Brain pericyte (primary cell): ENCODE results near the gene HAUS7.

ENCODE experiments used
- DNase-seq: peaks from one replicate; pipeline ENCODE4 v3.0.0-alpha.2; 2012; ENCODE audit warnings: low read depth, low spot score

The HAUS7 gene

DNA sequence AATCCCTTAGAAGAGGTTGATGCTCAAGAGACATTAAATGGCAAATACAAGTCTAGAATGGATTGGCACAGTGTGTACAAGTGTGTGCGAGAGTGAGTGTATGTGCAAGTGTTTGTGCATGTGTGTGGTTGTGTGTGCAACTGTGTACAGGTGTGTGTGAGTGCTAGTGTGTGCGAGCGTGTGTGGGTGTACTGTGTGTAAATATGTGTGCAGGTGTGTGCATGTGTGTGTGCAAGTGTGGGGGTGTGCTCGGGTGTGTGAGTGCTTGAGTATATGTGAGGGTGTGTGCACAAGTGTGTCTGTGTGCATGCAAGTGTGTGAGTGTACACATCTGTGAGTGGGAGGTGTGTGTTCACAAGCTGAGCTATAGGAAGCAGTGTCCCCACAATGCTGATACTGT is 30.4 kb downstream of the HAUS7 start:
- DNase-seq, result no peak

DNA sequence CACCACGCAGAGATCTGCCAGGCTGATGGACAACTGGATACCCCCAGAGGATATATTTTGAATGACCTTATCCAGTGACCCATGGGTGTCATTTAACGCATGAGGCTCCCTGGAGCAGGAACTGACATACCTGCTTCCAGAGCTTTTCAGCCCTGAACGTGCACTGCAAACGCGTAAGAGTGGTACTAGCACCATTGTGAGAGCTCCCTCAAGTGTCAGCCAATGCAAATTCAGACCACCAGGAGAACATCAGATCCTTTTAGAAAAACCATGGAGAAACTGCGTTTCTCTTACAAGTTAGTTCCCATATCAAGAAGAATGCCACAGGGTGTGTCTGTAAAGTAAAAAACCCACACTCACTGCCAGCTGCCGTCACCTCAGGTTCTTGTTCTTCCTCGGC is 31.8 kb downstream of the HAUS7 start:
- no peak for DNase-seq

DNA sequence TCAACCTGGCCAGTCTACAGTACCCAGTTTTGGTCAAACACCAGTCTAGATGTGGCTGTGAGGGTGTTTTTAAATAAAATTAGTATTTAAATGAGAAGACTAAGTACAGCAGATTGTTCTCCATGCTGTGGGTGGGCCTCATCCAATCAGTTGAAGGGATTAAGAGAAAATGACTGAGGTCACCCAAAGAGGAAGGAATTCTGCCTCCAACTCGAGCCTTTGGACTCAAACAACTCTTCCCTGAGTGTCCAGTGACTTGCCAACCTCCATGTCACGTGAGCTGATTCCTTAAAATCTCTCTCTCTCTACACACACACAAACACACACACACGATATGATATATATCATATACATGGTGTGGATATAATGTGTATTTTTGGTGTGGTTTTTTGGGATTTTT is 34.5 kb downstream of the HAUS7 start:
- DNase-seq, result no peak

DNA sequence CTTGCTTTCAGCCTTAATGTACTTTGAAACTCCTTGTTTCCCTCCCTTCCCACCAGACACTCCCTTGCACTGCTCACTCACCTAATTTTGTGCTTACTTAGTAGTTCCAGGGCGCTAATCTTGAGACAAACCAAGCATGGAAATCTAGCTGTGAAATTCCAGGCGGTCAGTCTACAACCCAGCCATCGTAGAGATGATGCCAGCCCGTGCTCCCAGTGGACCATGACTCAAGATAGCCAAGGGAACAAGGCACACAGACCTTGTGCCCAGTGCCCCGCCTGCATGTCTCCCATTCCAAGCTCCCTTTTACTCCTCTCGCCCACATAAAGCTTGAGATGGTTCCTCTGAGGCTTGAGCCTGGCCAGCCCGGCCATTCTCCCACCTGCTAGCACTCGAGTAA is 35.6 kb downstream of the HAUS7 start:
- DNase-seq, result no peak

DNA sequence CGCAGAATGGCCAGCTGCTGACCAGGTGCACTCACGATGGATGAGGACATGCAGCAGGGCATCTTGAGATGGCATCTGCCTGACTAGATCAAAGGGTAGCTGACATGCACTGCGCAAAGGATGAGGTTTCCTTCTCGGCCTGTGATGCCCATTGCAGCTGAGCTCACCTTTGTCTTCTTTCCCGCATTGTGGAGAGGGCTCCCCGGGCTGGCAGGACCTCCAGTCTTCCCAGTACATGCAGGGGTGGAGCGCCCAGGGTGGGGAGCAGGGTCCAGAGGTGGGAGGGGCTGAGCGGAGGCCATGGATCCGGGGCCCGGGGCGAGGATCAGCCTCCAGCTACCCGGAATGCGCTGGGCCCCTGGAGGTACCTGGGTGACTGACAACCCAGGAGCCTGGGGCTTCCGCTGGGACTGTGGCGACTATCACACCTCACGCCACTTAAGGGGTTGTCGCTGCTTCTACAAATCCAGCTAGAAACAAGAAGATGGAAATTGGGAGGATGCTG is 36.5 kb downstream of the HAUS7 start:
- no peak for DNase-seq

DNA sequence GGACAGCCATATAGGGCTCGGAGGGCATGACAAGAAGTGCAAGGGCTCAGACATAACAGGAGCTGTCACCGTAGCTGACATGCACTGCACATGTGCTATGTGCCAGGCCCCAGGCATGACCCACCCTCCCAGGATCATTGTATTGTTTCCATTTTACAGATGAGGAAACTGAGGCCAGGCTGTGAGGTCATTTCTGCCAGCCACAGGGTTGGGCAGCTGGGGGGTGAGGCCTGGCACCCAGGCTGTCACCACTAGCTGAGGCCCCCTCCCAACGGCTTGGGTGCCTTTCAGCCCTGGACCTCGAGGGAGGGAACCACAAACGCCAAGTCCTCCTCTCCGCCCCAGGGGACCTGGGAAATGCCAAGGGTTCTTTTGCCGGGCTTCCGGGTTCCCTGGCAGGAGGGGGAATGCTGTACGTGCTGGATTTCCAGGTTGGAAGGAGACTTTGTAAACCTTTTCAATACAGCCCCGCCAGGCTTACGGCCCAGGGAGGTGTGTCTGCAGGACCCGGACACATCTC is 37.2 kb downstream of the HAUS7 start:
- DNase-seq, result no peak

DNA sequence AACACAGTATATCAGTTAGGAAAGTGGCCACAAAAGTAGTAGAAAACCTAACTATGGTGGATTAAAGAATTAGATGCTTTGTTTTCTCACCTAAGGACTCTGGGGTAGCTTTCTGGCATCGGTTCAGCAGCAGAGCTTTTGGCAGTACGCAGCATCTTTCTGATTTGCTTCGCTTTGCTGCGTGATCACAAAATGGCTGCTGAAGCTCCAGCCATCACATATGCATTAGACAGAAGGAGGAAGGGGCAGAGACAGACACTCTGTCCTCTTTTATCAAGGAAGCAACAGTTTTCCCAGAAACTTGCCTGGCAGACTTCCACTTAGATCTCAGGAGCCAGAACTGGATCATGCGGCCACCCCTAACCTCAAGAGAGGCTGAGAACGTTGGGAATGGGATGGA is 39.6 kb downstream of the HAUS7 start:
- DNase-seq, result no peak

DNA sequence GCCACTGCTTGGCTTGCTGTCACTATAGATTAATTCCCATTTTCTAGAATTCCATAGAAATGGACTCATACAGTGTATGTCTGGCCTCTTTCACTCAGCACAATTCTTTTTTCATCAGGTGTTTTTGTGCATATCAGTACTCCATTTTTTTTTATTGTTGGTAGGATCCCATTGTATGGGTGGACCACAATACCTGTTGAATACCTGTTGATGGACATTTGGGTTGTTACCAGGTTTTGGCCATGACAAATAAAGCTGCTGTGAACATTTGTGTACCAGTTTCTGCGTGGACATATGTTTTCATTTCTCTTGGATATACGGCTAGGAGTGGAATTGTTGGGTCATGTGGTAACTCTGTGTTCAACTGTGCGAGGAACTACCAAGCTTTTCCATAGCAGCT is 44.2 kb downstream of the HAUS7 start:
- DNase-seq, result no peak

DNA sequence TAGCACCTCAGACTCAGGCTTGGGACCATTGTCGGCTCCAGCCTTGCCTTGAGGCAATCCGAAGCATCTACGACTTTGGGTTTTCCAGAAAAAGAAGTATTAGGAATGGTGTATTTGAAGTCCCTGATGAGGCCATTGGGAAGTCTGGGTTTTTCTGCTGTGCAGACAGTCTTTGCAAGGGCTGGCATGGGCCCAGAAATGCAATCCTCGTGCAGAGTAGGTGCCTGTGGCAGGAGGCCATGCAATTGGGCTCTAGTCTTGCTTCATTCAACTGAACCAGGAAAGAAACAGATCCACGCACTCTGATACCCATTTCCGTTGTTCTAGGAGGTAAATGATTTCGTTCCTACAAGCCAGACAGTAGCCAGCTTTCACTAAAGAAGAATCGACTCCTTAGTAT is 46.7 kb downstream of the HAUS7 start:
- DNase-seq, result no peak

DNA sequence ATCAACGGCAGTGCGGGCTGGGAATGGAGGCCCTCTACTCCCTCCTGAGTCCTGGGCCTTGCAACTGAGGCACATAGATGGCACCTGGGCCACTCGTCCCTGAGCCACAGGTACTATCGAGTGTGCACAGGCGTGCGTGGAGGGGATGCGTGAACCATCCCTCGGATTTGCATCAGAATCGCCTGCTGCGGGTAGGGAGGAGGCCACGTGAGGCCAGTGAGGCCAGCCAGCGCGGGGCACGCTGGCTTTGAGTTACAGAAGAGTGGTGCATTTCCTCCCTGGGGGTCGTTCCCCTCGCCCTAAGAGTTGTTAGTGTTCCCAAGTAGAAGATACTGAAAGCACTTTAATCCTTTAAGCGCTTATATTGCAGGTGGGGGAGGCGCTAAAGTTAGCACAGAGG is 48.5 kb downstream of the HAUS7 start:
- DNase-seq, result no peak

DNA sequence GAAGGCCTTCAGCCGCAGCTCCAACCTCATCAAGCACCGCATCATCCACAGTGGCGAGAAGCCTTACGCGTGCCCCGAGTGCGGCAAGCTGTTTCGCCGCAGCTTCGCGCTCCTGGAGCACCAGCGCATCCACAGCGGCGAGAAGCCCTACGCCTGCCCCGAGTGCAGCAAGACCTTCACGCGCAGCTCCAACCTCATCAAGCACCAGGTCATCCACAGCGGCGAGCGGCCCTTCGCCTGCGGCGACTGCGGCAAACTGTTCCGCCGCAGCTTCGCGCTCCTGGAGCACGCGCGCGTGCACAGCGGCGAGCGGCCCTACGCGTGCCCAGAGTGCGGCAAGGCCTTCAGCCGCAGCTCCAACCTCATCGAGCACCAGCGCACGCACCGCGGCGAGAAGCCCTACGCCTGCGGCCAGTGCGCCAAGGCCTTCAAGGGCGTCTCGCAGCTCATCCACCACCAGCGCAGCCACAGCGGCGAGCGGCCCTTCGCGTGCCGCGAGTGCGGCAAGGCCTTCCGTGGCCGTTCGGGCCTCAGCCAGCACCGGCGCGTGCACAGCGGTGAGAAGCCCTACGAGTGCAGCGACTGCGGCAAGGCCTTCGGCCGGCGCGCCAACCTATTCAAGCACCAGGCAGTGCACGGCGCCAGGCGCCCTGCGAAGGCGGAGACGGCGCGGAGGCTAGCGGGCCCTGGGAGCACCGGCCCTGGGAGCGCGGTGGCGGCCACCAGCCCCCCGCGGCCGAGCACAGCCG is 49.4 kb downstream of the HAUS7 start:
- no peak for DNase-seq

DNA sequence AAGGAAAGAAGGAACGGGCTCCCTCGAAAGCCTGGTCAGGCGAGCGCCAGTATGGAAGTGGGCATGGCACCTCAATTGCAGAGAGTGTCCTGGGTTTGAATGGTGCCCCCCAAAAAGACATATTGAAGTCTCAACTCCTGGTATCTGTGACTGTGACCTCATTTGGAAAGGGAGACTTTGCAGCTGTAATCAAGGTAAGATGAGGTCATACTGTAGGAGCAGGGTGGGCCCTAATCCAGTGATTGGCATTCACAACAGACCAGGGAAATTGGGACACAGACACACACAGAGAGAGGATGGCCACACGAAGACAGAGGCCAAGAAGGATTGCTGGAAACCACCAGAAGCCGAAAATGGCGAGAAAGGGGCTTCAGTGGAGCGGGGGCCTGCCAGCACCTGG is 52.7 kb downstream of the HAUS7 start:
- DNase-seq, result no peak

DNA sequence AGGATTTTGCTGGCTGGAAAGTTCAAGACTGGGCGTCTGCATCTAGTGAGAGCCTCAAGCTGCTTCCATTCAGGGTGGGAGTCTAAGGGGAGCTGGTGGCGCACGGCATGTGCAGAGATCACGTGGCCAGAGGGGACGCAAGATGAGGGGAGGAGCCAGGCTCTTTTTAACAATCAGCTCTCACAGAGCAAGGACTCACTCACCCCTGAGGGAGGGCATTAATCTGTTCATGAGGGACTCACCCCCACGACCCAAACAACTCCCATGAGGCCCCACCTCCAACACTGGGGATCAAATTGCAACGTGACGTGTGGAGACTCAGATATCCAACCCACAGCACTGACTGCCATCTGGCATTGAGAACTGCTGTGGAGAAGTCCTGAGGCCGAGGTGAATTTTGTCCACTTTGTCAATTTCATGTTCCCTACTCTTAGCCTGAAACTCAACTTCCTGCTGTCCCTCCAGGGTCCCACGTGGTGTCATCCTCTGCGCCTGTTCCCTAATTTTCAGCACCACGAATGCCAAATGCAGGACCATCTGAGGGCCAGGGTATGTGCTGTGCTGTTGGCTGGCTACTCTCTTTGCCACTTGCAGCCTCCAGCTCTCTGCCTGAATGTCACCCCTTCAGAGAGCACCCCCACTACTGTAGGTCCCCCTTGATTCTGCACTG is 53.5 kb downstream of the HAUS7 start:
- no peak for DNase-seq

DNA sequence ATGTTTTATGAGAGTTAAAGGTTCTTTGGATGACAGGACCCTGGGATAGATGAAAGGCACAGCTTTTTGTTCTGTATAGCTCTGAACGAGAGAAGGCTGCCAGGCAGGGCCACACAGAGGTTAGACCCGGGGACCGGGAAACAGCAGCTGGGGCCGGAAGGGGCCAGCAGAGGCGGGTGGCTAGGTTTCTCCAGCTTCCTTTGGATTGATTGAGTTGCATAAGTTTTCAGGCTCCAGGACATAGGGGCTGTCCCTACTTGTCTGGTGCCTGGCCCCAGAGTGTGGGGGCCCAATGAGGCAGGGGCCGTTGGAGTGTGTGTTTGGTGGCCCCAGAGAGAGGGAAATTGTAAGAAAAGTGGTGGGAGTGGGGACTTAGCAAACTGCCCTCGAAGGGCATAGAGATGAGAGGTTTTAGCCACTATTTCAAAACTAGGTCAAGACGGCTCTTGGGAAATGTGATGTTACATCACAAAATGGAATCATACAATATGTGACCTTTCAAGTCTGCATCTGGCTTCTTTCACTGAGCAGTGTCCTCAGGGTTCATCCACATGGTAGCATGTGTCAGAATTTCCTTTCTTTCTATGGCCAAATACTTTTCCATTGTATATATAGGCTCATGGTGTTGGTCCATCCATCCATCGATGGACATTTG is 55.4 kb downstream of the HAUS7 start:
- DNase-seq, result no peak

DNA sequence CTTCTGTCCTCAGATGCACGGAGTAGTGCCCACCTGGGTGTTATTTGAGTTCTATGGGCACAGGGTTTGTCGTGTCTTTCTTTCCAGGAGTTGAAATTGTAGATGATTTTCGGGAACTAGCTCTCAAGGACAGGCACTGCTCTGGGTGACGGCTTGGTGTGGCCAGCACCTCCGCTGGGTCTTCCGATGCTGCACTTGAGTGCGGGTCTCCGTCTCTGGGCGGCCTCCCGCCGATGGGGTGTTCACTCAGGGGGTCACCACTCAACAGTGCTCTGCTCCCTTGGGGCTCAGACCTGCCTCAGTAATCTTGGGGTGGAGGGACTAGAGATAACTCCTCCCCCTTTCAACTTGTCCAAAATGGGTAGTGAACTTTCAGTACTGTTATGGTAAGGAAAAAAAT is 56.6 kb downstream of the HAUS7 start:
- no peak for DNase-seq

DNA sequence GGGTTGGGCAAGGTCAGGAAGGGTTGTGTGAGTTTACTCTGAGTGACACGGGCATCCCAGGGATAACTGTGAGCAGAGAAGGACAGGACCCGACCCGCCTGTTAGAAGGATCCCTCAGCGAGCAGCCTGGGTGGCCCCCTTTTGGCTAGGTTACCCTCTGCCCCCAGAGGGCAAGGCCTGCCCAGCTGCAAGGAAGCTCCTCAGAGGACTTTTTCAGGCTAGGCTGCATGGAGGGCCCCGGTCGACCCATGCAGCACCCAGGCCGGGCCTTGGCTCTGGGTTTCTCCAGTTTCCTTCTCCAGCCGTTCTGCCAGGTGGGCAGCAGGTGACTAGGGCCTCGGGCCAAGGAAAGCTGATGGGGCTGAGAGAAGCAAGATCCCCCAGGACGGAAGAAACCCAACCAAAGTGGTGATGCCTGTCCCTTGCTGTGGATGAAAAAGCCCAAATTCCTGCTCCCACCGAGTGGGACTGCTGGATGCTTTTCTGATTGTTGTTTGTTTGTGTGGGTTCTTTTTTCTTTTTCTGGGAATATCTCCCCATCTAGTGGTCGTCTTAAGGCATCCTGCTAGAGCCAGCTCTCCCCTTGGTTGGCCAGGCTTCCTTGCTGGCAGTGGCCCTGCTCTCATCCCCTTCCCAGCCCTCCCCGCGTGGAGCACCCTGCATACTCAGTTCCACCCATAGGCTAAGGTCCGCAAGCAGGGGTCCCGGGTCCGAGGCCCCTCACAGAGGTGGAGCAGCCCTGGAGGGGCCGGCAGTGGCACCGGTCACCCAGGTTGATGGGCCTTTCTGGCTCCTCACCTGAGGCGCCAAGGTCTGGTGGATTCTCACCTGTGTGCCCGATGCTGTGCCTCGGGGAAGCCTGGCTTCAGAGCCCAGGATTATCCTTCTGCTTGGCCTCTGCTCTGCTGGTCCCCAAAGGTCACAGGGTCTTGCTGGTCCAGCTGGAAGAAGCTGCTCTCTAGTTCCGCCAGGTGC is 57.3 kb downstream of the HAUS7 start:
- no peak for DNase-seq

DNA sequence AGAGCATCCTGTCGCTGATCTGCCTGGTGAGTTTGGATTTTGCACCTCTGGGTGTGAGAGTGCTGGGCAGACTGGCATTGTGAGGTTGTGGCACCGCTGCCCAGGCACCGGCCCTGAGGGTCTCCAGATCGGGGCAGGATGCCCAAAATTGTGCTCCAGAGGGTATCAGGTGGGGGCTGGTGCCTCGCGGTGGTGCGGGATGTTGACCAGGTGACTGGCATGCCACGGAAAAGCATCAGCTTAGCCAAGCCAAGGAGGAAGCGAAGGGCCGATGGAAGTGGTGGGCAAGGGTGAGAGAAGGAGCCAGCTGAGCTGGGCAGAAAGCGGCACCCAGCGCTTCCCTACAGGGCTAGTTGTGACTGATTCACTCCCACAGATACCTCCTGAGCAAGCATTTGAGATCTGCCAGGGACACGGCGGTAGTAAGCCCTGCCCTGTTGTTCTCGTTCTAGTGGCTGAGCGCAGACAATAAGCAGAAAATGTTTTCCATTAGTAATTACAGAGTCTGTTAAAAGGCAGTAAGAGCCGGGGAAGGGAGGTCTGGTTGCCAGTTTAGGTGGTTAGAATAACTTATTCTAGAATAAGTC is 58.3 kb downstream of the HAUS7 start:
- no peak for DNase-seq

DNA sequence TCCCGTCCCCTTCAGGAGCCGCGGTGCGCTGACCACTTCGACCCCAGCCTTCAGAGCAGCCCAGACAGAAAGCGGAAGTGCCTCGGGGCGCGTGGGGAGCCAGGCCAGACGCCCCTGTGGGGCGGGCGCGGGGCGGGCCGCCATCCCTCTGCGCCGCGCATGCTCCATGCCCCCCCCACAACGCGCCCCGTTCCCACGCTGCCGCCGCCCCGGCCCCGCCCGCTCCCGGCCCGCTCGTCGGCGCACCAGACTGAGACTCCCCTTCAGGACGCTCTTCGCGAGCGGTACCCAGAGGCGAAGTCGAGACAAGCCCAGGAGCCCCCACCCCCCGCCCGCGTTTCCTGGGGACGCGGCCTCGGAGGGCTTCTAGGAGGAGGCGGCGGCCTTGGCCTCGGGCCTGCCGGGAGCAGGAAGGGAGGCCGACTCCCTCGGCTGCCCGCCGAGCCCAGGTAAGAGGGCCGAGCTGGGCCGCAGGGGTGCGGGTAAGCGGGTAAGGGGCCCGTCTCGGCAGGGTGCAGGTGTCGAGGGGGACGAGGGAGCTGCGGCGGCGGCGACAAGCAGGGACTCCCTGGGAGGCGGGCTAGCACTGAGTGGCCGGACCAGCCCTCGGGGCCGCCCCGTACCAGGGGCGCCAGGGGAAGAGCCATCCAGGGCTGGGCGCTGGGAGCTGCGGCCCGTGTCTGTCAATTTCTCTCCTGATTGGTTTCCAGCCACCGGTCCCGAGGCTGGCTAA is 59.0 kb downstream of the HAUS7 start, which contains the start of gene ZFP92:
TSS of gene ZFP92 (plus strand) at position 218 of the 733 bp plus-strand sequence. CDS start 6,851 bp downstream, outside the sequence.
- DNase-seq, result no peak

DNA sequence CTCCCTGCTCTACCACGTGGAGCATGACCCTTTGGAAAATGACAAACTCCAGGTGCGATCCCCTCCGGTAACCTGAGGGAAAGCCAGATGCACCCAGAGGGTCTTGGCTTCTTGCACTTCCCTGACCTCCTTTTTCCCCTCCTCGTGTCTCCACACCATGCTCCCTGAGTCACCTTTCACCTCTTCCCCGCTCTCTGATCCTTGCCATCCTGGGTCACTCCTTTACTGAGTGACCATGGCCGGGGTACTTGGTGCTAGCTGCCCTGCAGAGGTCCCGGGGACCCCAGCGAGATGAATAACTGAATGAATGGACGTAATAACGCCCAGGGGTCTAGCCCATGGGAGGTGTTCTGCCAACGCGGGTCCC is 59.5 kb downstream of the HAUS7 start:
- no peak for DNase-seq

DNA sequence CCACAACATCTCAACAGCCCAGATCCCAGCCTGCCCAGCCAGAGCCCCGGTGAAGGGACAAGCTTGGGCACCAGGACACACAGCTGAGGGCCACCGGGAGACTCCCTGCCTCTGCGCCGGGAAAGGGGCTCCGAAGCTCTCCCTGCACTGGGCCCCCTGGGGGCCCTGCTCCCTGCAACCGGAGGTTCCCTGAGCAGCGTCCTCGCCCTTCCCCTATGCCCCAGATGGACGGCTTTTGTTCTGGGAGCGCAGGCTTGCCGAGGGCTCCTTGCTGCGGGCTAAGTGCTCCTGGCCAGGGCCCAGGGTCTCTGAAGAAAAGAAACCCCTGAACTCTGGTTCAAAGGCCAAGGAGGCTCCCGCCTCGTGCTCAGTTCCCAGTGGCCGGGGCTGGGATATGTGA is 60.0 kb downstream of the HAUS7 start:
- no peak for DNase-seq
